Bronchial epithelial cell (primary cell): Measurements from ENCODE around the gene HTT. TPM values are rescaled to one million over a fixed set of nuclear protein-coding genes. Genes with fewer than 3 reads are reported as not detected.

ENCODE experiments used
- DNase-seq: peaks from one replicate; pipeline ENCODE4 v3.0.0-alpha.2; 2010; ENCODE audit warnings: low read depth
- FAIRE-seq: peaks from 2 replicates; lab custom pipeline; 2011; peaks lifted over from hg19 to GRCh38; lab: Jason Lieb, UNC
- H3K27me3 ChIP-seq: 2 replicates; pipeline ENCODE4 v1.5.1; 2011; ENCODE audit warnings: low read length; ENCODE audit not compliant: control insufficient read depth, insufficient read depth
- H3K36me3 ChIP-seq: 2 replicates; pipeline ENCODE4 v1.5.1; 2011; ENCODE audit warnings: low read length; ENCODE audit not compliant: control insufficient read depth, insufficient read depth
- H3K4me3 ChIP-seq: 2 replicates; pipeline ENCODE4 v1.5.1; 2011; ENCODE audit warnings: mild to moderate bottlenecking, low read depth, low read length, control low read depth
- total RNA-seq: library from RNA; depleted of rRNA; stranded (reverse); fragments of >200 nt; gene quantifications from 2 replicates; pipeline ENCODE4 v1.2.1, GENCODE V29; 2014
- TF ChIP-seq, protein P1 (sequence below): IDR thresholded peaks from 2 replicates; pipeline ENCODE4 v1.5.1; 2011; ENCODE audit warnings: mild to moderate bottlenecking, moderate library complexity, low read length, control low read depth, inconsistent platforms; ENCODE audit not compliant: insufficient read depth, severe bottlenecking

HTT gene
- total RNA-seq, 1 donor from 2014 or later = 24.0 TPM

- Histone ChIP-seq H3K27me3 (no peaks in the 10 kb centered on the region), H3K36me3 (peaks cover 23% of the 10 kb centered on the region), H3K4me3 (no peak overlapping the region)
- DNase-seq (no peak), FAIRE-seq (no peak)
- TF ChIP-seq, protein P1, sequence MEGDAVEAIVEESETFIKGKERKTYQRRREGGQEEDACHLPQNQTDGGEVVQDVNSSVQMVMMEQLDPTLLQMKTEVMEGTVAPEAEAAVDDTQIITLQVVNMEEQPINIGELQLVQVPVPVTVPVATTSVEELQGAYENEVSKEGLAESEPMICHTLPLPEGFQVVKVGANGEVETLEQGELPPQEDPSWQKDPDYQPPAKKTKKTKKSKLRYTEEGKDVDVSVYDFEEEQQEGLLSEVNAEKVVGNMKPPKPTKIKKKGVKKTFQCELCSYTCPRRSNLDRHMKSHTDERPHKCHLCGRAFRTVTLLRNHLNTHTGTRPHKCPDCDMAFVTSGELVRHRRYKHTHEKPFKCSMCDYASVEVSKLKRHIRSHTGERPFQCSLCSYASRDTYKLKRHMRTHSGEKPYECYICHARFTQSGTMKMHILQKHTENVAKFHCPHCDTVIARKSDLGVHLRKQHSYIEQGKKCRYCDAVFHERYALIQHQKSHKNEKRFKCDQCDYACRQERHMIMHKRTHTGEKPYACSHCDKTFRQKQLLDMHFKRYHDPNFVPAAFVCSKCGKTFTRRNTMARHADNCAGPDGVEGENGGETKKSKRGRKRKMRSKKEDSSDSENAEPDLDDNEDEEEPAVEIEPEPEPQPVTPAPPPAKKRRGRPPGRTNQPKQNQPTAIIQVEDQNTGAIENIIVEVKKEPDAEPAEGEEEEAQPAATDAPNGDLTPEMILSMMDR = no peak
Observed at GRCh38 chr4:3237712-3238560, 163.5 kb downstream of the HTT start.

DNA sequence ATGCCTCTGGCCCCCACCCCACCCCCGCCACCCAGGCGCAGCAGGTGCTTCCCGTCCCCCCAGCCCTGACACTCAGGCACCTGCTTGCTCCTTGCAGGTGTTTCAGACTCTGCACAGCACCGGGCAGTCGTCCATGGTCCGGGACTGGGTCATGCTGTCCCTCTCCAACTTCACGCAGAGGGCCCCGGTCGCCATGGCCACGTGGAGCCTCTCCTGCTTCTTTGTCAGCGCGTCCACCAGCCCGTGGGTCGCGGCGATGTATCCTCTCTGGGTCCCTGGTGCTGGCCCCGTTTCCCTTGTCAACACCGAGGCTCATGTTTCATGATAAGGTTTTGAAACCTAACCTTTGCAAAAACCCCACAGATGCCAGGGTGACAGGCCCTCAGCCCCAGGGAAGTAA is 164.2 kb downstream of the HTT start:
- no peak for FAIRE-seq
- TF ChIP-seq, protein P1 = no peak
- peaks cover 23% of the 10 kb centered on the region for H3K36me3 ChIP-seq
- no peak for DNase-seq
- H3K27me3 ChIP-seq = no peaks in the 10 kb centered on the region
- no peak overlapping the region for H3K4me3 ChIP-seq

GRCh38 chr4:3239303-3239702 is 164.8 kb downstream of the HTT start:
- TF ChIP-seq, protein P1 = no peak
- H3K4me3 ChIP-seq = no peak overlapping the region
- H3K27me3 ChIP-seq = no peaks in the 10 kb centered on the region
- FAIRE-seq = no peak
- no peak for DNase-seq
- peaks cover 23% of the 10 kb centered on the region for H3K36me3 ChIP-seq

GRCh38 chr4:3239998-3240920 is 165.8 kb downstream of the HTT start:
- H3K4me3 ChIP-seq = no peak overlapping the region
- peaks cover 18% of the 10 kb centered on the region for H3K36me3 ChIP-seq
- no peaks in the 10 kb centered on the region for H3K27me3 ChIP-seq
- TF ChIP-seq, protein P1 = no peak
- FAIRE-seq (no peak), DNase-seq (no peak)

DNA sequence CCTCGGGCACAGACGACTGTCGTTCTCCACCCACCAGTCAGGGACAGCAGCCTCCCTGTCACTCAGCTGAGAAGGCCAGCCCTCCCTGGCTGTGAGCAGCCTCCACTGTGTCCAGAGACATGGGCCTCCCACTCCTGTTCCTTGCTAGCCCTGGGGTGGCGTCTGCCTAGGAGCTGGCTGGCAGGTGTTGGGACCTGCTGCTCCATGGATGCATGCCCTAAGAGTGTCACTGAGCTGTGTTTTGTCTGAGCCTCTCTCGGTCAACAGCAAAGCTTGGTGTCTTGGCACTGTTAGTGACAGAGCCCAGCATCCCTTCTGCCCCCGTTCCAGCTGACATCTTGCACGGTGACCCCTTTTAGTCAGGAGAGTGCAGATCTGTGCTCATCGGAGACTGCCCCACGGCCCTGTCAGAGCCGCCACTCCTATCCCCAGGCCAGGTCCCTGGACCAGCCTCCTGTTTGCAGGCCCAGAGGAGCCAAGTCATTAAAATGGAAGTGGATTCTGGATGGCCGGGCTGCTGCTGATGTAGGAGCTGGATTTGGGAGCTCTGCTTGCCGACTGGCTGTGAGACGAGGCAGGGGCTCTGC is 166.5 kb downstream of the HTT start:
- DNase-seq = no peak
- Histone ChIP-seq H3K36me3 (peaks cover 15% of the 10 kb centered on the region), H3K27me3 (no peaks in the 10 kb centered on the region), H3K4me3 (no peak overlapping the region)
- no peak for FAIRE-seq
- TF ChIP-seq, protein P1 = no peak
